ENCODE results near the gene ROPN1L.

GRCh38 chr5:10475931-10476676 lies 34.4 kb downstream of the ROPN1L start:
- TF ChIP-seq CTCF (IDR thresholded peaks at IDR 0.05): no peak
- TF ChIP-seq ZFX (IDR thresholded peaks at IDR 0.05; ENCODE audit: borderline replicate concordance): no peak

Measured in 22Rv1 (cell line).